Epithelial cell of umbilical artery (primary cell): ENCODE results near the gene SLC9A4. TPM values are rescaled to one million over a fixed set of nuclear protein-coding genes. Genes with fewer than 3 reads are reported as not detected.

Experiments
- total RNA-seq: library from RNA; depleted of rRNA; stranded (reverse); fragments of >200 nt; gene quantifications from 2 replicates; pipeline ENCODE4 v1.2.3, GENCODE V29; 2014

Gene SLC9A4
- not detected in 2 replicates for total RNA-seq

GRCh38 chr2:102473020-102473419, at the start of gene SLC9A4:
Gene SLC9A4 (plus strand): TSS chr2:102473226. CDS start chr2:102473760, 534 bp downstream.

Other genes starting within 250 kb of the SLC9A4 start
- gene IL1RL1, start 161.7 kb upstream of the SLC9A4 start, total RNA-seq: 68.5 and 69.1 TPM in 2 replicates
- 1.3 and 3.0 TPM in 2 replicates for gene IL18R1, start 117.4 kb upstream of the SLC9A4 start, total RNA-seq
- not detected in 2 replicates for gene IL18RAP, start 50.1 kb upstream of the SLC9A4 start, total RNA-seq
- gene SLC9A2, start 146.3 kb downstream of the SLC9A4 start, total RNA-seq: under 0.01 TPM in 1 of 2 replicates, not detected in the other